ENCODE measurements around the gene IGF2BP1.
"Not testable (repeated sequence)": the region's sequence is repeated elsewhere in the genome, so short reads cannot be mapped to it uniquely, and the experiment has no call there.

IGF2BP1 gene

GRCh38 chr17:49020609-49021008, 23.4 kb downstream of the IGF2BP1 start:
- no peak for DNase-seq

GRCh38 chr17:49021095-49021767, 24.0 kb downstream of the IGF2BP1 start:
- DNase-seq: no peak

- DNase-seq: no peak
Measured at GRCh38 chr17:49021768-49022103, 24.6 kb downstream of the IGF2BP1 start.

GRCh38 chr17:49022391-49022941, 25.3 kb downstream of the IGF2BP1 start:
- no peak for DNase-seq

- DNase-seq: no peak
Measured at GRCh38 chr17:49024523-49024922, 27.3 kb downstream of the IGF2BP1 start.

- not testable (repeated sequence) for DNase-seq
Measured at GRCh38 chr17:49026447-49026846, 29.3 kb downstream of the IGF2BP1 start.

GRCh38 chr17:49028271-49028670, 31.1 kb downstream of the IGF2BP1 start:
- DNase-seq: no peak

- DNase-seq: no peak
Measured at GRCh38 chr17:49029801-49030200, 32.6 kb downstream of the IGF2BP1 start.

GRCh38 chr17:49031965-49032928, 35.1 kb downstream of the IGF2BP1 start:
- DNase-seq: peak; percentile 84

- DNase-seq: peak; percentile 49
Measured at GRCh38 chr17:49035470-49036269, 38.5 kb downstream of the IGF2BP1 start.

- DNase-seq: no peak
Measured at GRCh38 chr17:49036270-49036626, 39.1 kb downstream of the IGF2BP1 start.

GRCh38 chr17:49038138-49038537, 41.0 kb downstream of the IGF2BP1 start:
- no peak for DNase-seq

- no peak for DNase-seq
Measured at GRCh38 chr17:49038544-49038943, 41.4 kb downstream of the IGF2BP1 start.

GRCh38 chr17:49039518-49039917, 42.3 kb downstream of the IGF2BP1 start:
- DNase-seq: not testable (repeated sequence)

GRCh38 chr17:49041527-49041926, 44.3 kb downstream of the IGF2BP1 start:
- no peak for DNase-seq

- DNase-seq: no peak
Measured at GRCh38 chr17:49045376-49045775, 48.2 kb downstream of the IGF2BP1 start.

GRCh38 chr17:49046912-49047311, 49.7 kb downstream of the IGF2BP1 start:
- no peak for DNase-seq

GRCh38 chr17:49049265-49049664, 52.1 kb downstream of the IGF2BP1 start:
- no peak for DNase-seq

GRCh38 chr17:49050611-49051010, 53.4 kb downstream of the IGF2BP1 start:
- DNase-seq: no peak

GRCh38 chr17:49051269-49051668, 54.1 kb downstream of the IGF2BP1 start:
- DNase-seq: no peak

GRCh38 chr17:49053171-49053829, 56.1 kb downstream of the IGF2BP1 start:
- no peak for DNase-seq

GRCh38 chr17:49054342-49055092, 57.3 kb downstream of the IGF2BP1 start:
- DNase-seq: no peak
